ENCODE results near the gene PSMC1.
"Not testable (repeated sequence)": the region's sequence is repeated elsewhere in the genome, so short reads cannot be mapped to it uniquely, and the experiment has no call there.

PSMC1 gene

GRCh38 chr14:90256354-90257131 lies at the start of gene PSMC1:
TSS of gene PSMC1 (plus strand) at chr14:90256553. CDS start at chr14:90256598, 45 bp downstream.
- Mint-ChIP-seq H3K27ac (peak within 1 kb of the TSS; percentile 96), H3K4me1 (ENCODE audit: low read depth) (peaks cover 30% of the 10 kb centered on the region), H3K36me3 (ENCODE audit: low read depth) (peaks cover 28% of the 10 kb centered on the region), H3K27me3 (ENCODE audit: low read depth) (peaks cover 3% of the 10 kb centered on the region), H3K9me3 (peaks cover 10% of the 10 kb centered on the region), H3K4me3 (peak within 1 kb of the TSS; percentile 94)

- H3K4me3 Mint-ChIP-seq: no peak overlapping the region
- H3K9me3 Mint-ChIP-seq: peaks cover 6% of the 10 kb centered on the region
- no peaks in the 10 kb centered on the region for H3K36me3 Mint-ChIP-seq (ENCODE audit: low read depth)
- peaks cover 4% of the 10 kb centered on the region for H3K27me3 Mint-ChIP-seq (ENCODE audit: low read depth)
- no peak overlapping the region for H3K27ac Mint-ChIP-seq
- H3K4me1 Mint-ChIP-seq (ENCODE audit: low read depth): no peaks in the 10 kb centered on the region
Measured at GRCh38 chr14:90213099-90213748, 43.1 kb upstream of the PSMC1 start.

- Mint-ChIP-seq H3K4me3 (no peak overlapping the region), H3K4me1 (ENCODE audit: low read depth) (no peaks in the 10 kb centered on the region), H3K27ac (no peak overlapping the region), H3K36me3 (ENCODE audit: low read depth) (no peaks in the 10 kb centered on the region), H3K9me3 (no peaks in the 10 kb centered on the region), H3K27me3 (ENCODE audit: low read depth) (peaks cover 15% of the 10 kb centered on the region)
Measured at GRCh38 chr14:90228478-90228877, 27.9 kb upstream of the PSMC1 start.

- H3K27ac Mint-ChIP-seq; H3K4me1 Mint-ChIP-seq (ENCODE audit: low read depth); H3K4me3 Mint-ChIP-seq; H3K9me3 Mint-ChIP-seq; H3K36me3 Mint-ChIP-seq (ENCODE audit: low read depth): not testable (repeated sequence)
- H3K27me3 Mint-ChIP-seq (ENCODE audit: low read depth): peaks cover 18% of the 10 kb centered on the region
Measured at GRCh38 chr14:90229942-90230341, 26.4 kb upstream of the PSMC1 start.

GRCh38 chr14:90235179-90235976 lies 21.0 kb upstream of the PSMC1 start:
- Mint-ChIP-seq H3K4me3 (no peak overlapping the region), H3K27me3 (ENCODE audit: low read depth) (peaks cover 18% of the 10 kb centered on the region)

GRCh38 chr14:90239139-90239538 lies 17.2 kb upstream of the PSMC1 start:
- no peak overlapping the region for H3K4me3 Mint-ChIP-seq
- no peaks in the 10 kb centered on the region for H3K4me1 Mint-ChIP-seq (ENCODE audit: low read depth)
- H3K36me3 Mint-ChIP-seq (ENCODE audit: low read depth): peaks cover 1% of the 10 kb centered on the region
- H3K27me3 Mint-ChIP-seq (ENCODE audit: low read depth): peaks cover 3% of the 10 kb centered on the region
- H3K9me3 Mint-ChIP-seq: peaks cover 46% of the 10 kb centered on the region
- H3K27ac Mint-ChIP-seq: no peak overlapping the region

More at GRCh38 chr14:90235179-90235976, 21.0 kb upstream of the PSMC1 start:
- peaks cover 29% of the 10 kb centered on the region for H3K9me3 Mint-ChIP-seq
- H3K27ac Mint-ChIP-seq: no peak overlapping the region
- peaks cover 1% of the 10 kb centered on the region for H3K36me3 Mint-ChIP-seq (ENCODE audit: low read depth)
- H3K4me1 Mint-ChIP-seq (ENCODE audit: low read depth): no peaks in the 10 kb centered on the region

- Mint-ChIP-seq H3K27ac (no peak overlapping the region), H3K4me3 (no peak overlapping the region), H3K9me3 (peaks cover 47% of the 10 kb centered on the region), H3K36me3 (ENCODE audit: low read depth) (peaks cover 1% of the 10 kb centered on the region), H3K4me1 (ENCODE audit: low read depth) (no peaks in the 10 kb centered on the region), H3K27me3 (ENCODE audit: low read depth) (peaks cover 7% of the 10 kb centered on the region)
Measured at GRCh38 chr14:90242444-90242843, 13.9 kb upstream of the PSMC1 start.

- Mint-ChIP-seq H3K4me3 (no peak overlapping the region), H3K36me3 (ENCODE audit: low read depth) (no peaks in the 10 kb centered on the region), H3K4me1 (ENCODE audit: low read depth) (no peaks in the 10 kb centered on the region), H3K27me3 (ENCODE audit: low read depth) (peaks cover 7% of the 10 kb centered on the region), H3K27ac (no peak overlapping the region), H3K9me3 (peaks cover 9% of the 10 kb centered on the region)
Measured at GRCh38 chr14:90246936-90247335, 9.4 kb upstream of the PSMC1 start.

- not testable (repeated sequence) for H3K27me3 Mint-ChIP-seq (ENCODE audit: low read depth); H3K4me1 Mint-ChIP-seq (ENCODE audit: low read depth); H3K4me3 Mint-ChIP-seq; H3K9me3 Mint-ChIP-seq; H3K27ac Mint-ChIP-seq; H3K36me3 Mint-ChIP-seq (ENCODE audit: low read depth)
Measured at GRCh38 chr14:90247441-90247840, 8.9 kb upstream of the PSMC1 start.

- Mint-ChIP-seq H3K9me3 (peaks cover 9% of the 10 kb centered on the region), H3K27me3 (ENCODE audit: low read depth) (peaks cover 7% of the 10 kb centered on the region), H3K27ac (no peak overlapping the region), H3K4me1 (ENCODE audit: low read depth) (no peaks in the 10 kb centered on the region), H3K36me3 (ENCODE audit: low read depth) (no peaks in the 10 kb centered on the region), H3K4me3 (no peak overlapping the region)
Measured at GRCh38 chr14:90248594-90248993, 7.8 kb upstream of the PSMC1 start.

- no peak overlapping the region for H3K27ac Mint-ChIP-seq
- H3K9me3 Mint-ChIP-seq: peaks cover 4% of the 10 kb centered on the region
- H3K36me3 Mint-ChIP-seq (ENCODE audit: low read depth): peaks cover 15% of the 10 kb centered on the region
- peaks cover 26% of the 10 kb centered on the region for H3K4me1 Mint-ChIP-seq (ENCODE audit: low read depth)
- H3K27me3 Mint-ChIP-seq (ENCODE audit: low read depth): peaks cover 3% of the 10 kb centered on the region
- H3K4me3 Mint-ChIP-seq: no peak overlapping the region
Measured at GRCh38 chr14:90253826-90254225, 2.5 kb upstream of the PSMC1 start.

- Mint-ChIP-seq H3K27me3 (ENCODE audit: low read depth) (peaks cover 3% of the 10 kb centered on the region), H3K4me1 (ENCODE audit: low read depth) (peaks cover 30% of the 10 kb centered on the region), H3K36me3 (ENCODE audit: low read depth) (peaks cover 21% of the 10 kb centered on the region), H3K4me3 (peak overlapping the region; percentile 34), H3K27ac (no peak overlapping the region), H3K9me3 (peaks cover 4% of the 10 kb centered on the region)
Measured at GRCh38 chr14:90255871-90256270, 482 bp upstream of the PSMC1 start.

- Mint-ChIP-seq H3K27ac (peak overlapping the region; percentile 45), H3K36me3 (ENCODE audit: low read depth) (peaks cover 40% of the 10 kb centered on the region), H3K4me3 (no peak overlapping the region), H3K27me3 (ENCODE audit: low read depth) (no peaks in the 10 kb centered on the region), H3K4me1 (ENCODE audit: low read depth) (peaks cover 10% of the 10 kb centered on the region), H3K9me3 (peaks cover 6% of the 10 kb centered on the region)
Measured at GRCh38 chr14:90263748-90264449, 7.5 kb downstream of the PSMC1 start.

- H3K36me3 Mint-ChIP-seq (ENCODE audit: low read depth): peaks cover 46% of the 10 kb centered on the region
- peaks cover 7% of the 10 kb centered on the region for H3K4me1 Mint-ChIP-seq (ENCODE audit: low read depth)
- no peaks in the 10 kb centered on the region for H3K9me3 Mint-ChIP-seq
- no peaks in the 10 kb centered on the region for H3K27me3 Mint-ChIP-seq (ENCODE audit: low read depth)
- H3K4me3 Mint-ChIP-seq: no peak overlapping the region
- peak overlapping the region; percentile 36 for H3K27ac Mint-ChIP-seq
Measured at GRCh38 chr14:90266441-90267154, 10.2 kb downstream of the PSMC1 start.

Measured in T-helper 1 cell treated with Interleukin-12 subunit alpha and Interleukin-12 subunit beta and Interleukin-4 antibody, amounts not matched to agents 30 μg/mL and 1 μg/mL, for 36 hours (primary cell).